ENCODE results near the gene FUBP3.

FUBP3 gene

GRCh38 chr9:130537346-130538050 lies 41.9 kb upstream of the FUBP3 start:
- no peaks in the 10 kb centered on the region for H3K79me2 ChIP-seq (ENCODE audit: low read length)
- TF ChIP-seq EZH2 (optimal IDR thresholded peaks at IDR 0.05; ENCODE audit: low read depth, low read length): no peak
- no peaks in the 10 kb centered on the region for H3K4me1 ChIP-seq (ENCODE audit: low read length)
- no peaks in the 10 kb centered on the region for H3K9me3 ChIP-seq (replicated peaks; ENCODE audit: insufficient read depth, low read length)
- no peaks in the 10 kb centered on the region for H3F3A ChIP-seq (ENCODE audit: insufficient read depth, low read length)
- no peak for DNase-seq
- H3K9me2 ChIP-seq (replicated peaks; ENCODE audit: insufficient read depth, low read length): no peaks in the 10 kb centered on the region
- H3K36me3 ChIP-seq (replicated peaks; ENCODE audit: insufficient read depth, low read length): no peaks in the 10 kb centered on the region
- no peak overlapping the region for H3K4me3 ChIP-seq (ENCODE audit: low read length)
- H3K27ac ChIP-seq (ENCODE audit: low read length): no peak overlapping the region
- H3K9ac ChIP-seq (ENCODE audit: low read length): no peak overlapping the region
- H3K27me3 ChIP-seq (replicated peaks; ENCODE audit: insufficient read depth, low read length): peaks cover 97% of the 10 kb centered on the region
- H2AFZ ChIP-seq (ENCODE audit: low read length): no peak overlapping the region
- no peaks in the 10 kb centered on the region for H4K20me1 ChIP-seq (ENCODE audit: insufficient read depth, low read length)
- H3K4me2 ChIP-seq (ENCODE audit: low read depth, low read length): no peak overlapping the region

GRCh38 chr9:130539420-130540223 lies 39.8 kb upstream of the FUBP3 start:
- no peak overlapping the region for H3K27ac ChIP-seq (ENCODE audit: low read length)
- no peaks in the 10 kb centered on the region for H3F3A ChIP-seq (ENCODE audit: insufficient read depth, low read length)
- peaks cover 97% of the 10 kb centered on the region for H3K27me3 ChIP-seq (replicated peaks; ENCODE audit: insufficient read depth, low read length)
- no peaks in the 10 kb centered on the region for H3K79me2 ChIP-seq (ENCODE audit: low read length)
- H3K9ac ChIP-seq (ENCODE audit: low read length): no peak overlapping the region
- DNase-seq: no peak
- H2AFZ ChIP-seq (ENCODE audit: low read length): no peak overlapping the region
- H3K4me3 ChIP-seq (ENCODE audit: low read length): no peak overlapping the region
- no peak for TF ChIP-seq EZH2 (optimal IDR thresholded peaks at IDR 0.05; ENCODE audit: low read depth, low read length)
- no peak for TF ChIP-seq EZH2phosphoT487 (IDR thresholded peaks at IDR 0.05; ENCODE audit: low read length)
- no peaks in the 10 kb centered on the region for H3K9me3 ChIP-seq (replicated peaks; ENCODE audit: insufficient read depth, low read length)
- no peaks in the 10 kb centered on the region for H3K4me1 ChIP-seq (ENCODE audit: low read length)
- no peaks in the 10 kb centered on the region for H4K20me1 ChIP-seq (ENCODE audit: insufficient read depth, low read length)
- no peaks in the 10 kb centered on the region for H3K36me3 ChIP-seq (replicated peaks; ENCODE audit: insufficient read depth, low read length)
- no peak overlapping the region for H3K4me2 ChIP-seq (ENCODE audit: low read depth, low read length)
- H3K9me2 ChIP-seq (replicated peaks; ENCODE audit: insufficient read depth, low read length): no peaks in the 10 kb centered on the region

GRCh38 chr9:130541533-130541932 lies 37.8 kb upstream of the FUBP3 start:
- Histone ChIP-seq H3K4me3 (ENCODE audit: low read length) (no peak overlapping the region), H3K4me2 (ENCODE audit: low read depth, low read length) (no peak overlapping the region), H3K27ac (ENCODE audit: low read length) (no peak overlapping the region), H3K9me2 (replicated peaks; ENCODE audit: insufficient read depth, low read length) (no peaks in the 10 kb centered on the region), H4K20me1 (ENCODE audit: insufficient read depth, low read length) (no peaks in the 10 kb centered on the region), H3F3A (ENCODE audit: insufficient read depth, low read length) (no peaks in the 10 kb centered on the region), H3K9ac (ENCODE audit: low read length) (no peak overlapping the region), H3K27me3 (replicated peaks; ENCODE audit: insufficient read depth, low read length) (peaks cover 97% of the 10 kb centered on the region), H2AFZ (ENCODE audit: low read length) (no peak overlapping the region), H3K9me3 (replicated peaks; ENCODE audit: insufficient read depth, low read length) (no peaks in the 10 kb centered on the region), H3K4me1 (ENCODE audit: low read length) (no peaks in the 10 kb centered on the region), H3K36me3 (replicated peaks; ENCODE audit: insufficient read depth, low read length) (no peaks in the 10 kb centered on the region), H3K79me2 (ENCODE audit: low read length) (no peaks in the 10 kb centered on the region)
- no peak for TF ChIP-seq EZH2 (optimal IDR thresholded peaks at IDR 0.05; ENCODE audit: low read depth, low read length)
- TF ChIP-seq CTCF (IDR thresholded peaks at IDR 0.05; ENCODE audit: low read length): no peak
- no peak for DNase-seq

GRCh38 chr9:130542038-130542437 lies 37.3 kb upstream of the FUBP3 start:
- H3K4me1 ChIP-seq (ENCODE audit: low read length): no peaks in the 10 kb centered on the region
- DNase-seq: no peak
- H3K9me2 ChIP-seq (replicated peaks; ENCODE audit: insufficient read depth, low read length): no peaks in the 10 kb centered on the region
- H3K4me2 ChIP-seq (ENCODE audit: low read depth, low read length): no peak overlapping the region
- H3K27me3 ChIP-seq (replicated peaks; ENCODE audit: insufficient read depth, low read length): peaks cover 97% of the 10 kb centered on the region
- no peaks in the 10 kb centered on the region for H3K79me2 ChIP-seq (ENCODE audit: low read length)
- H3K36me3 ChIP-seq (replicated peaks; ENCODE audit: insufficient read depth, low read length): no peaks in the 10 kb centered on the region
- no peaks in the 10 kb centered on the region for H3F3A ChIP-seq (ENCODE audit: insufficient read depth, low read length)
- no peaks in the 10 kb centered on the region for H4K20me1 ChIP-seq (ENCODE audit: insufficient read depth, low read length)
- no peak overlapping the region for H3K9ac ChIP-seq (ENCODE audit: low read length)
- no peak overlapping the region for H3K27ac ChIP-seq (ENCODE audit: low read length)
- no peak overlapping the region for H3K4me3 ChIP-seq (ENCODE audit: low read length)
- TF ChIP-seq CTCF (IDR thresholded peaks at IDR 0.05; ENCODE audit: low read length): no peak
- no peak for TF ChIP-seq EZH2phosphoT487 (IDR thresholded peaks at IDR 0.05; ENCODE audit: low read length)
- no peak for TF ChIP-seq EZH2 (optimal IDR thresholded peaks at IDR 0.05; ENCODE audit: low read depth, low read length)
- H2AFZ ChIP-seq (ENCODE audit: low read length): no peak overlapping the region
- H3K9me3 ChIP-seq (replicated peaks; ENCODE audit: insufficient read depth, low read length): no peaks in the 10 kb centered on the region

Data from MM.1S (cell line).